Neural progenitor cell (in vitro differentiated cells): Measurements from ENCODE around the gene PCDHA2.
A peak's percentile ranks its signal among the peaks of the same experiment; 100 is the strongest.

Source experiments
- EZH2 ChIP-seq: fragments of 200-600 bp; sonication (generic); IDR thresholded peaks from 2 replicates; pipeline ENCODE4 v1.6.1; 2017; ENCODE audit warnings: antibody characterized with exemption, mild to moderate bottlenecking, moderate library complexity
- EZH2phosphoT487 ChIP-seq: fragments of 200-600 bp; sonication (generic); IDR thresholded peaks from 2 replicates; pipeline ENCODE4 v1.6.1; 2017; ENCODE audit warnings: antibody characterized with exemption
- TF ChIP-seq, protein P1 (sequence below): fragments of 200-600 bp; sonication (generic); IDR thresholded peaks from 2 replicates; pipeline ENCODE4 v1.5.1; 2017; ENCODE audit warnings: antibody characterized with exemption, mild to moderate bottlenecking

DNA sequence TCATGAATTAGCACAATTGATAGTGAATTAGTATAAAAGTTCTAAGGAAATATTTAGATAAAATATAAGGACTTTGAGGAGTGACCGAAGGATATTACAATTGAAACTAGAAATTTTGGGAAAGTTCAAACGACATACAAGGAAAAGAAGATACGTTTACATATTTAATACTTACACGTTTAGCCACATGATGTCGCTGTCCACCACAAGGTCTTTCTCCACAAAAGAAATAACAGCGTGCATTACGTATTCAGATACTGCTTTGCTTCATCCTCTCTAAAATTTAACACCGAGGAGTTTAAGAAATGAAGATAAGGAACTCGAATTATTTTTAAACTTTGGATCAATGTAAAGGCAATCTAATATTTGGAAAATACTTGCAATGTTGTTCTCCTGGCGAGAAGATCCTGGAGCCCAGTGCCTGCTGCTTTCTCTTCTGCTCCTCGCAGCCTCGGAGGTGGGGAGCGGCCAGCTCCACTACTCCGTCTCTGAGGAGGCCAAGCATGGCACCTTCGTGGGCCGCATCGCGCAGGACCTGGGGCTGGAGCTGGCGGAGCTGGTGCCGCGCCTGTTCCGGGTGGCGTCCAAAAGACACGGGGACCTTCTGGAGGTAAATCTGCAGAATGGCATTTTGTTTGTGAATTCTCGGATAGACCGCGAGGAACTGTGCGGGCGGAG lies 6.3 kb downstream of the PCDHA2 start, which contains the start of gene PCDHA3:
- TF ChIP-seq, protein P1, sequence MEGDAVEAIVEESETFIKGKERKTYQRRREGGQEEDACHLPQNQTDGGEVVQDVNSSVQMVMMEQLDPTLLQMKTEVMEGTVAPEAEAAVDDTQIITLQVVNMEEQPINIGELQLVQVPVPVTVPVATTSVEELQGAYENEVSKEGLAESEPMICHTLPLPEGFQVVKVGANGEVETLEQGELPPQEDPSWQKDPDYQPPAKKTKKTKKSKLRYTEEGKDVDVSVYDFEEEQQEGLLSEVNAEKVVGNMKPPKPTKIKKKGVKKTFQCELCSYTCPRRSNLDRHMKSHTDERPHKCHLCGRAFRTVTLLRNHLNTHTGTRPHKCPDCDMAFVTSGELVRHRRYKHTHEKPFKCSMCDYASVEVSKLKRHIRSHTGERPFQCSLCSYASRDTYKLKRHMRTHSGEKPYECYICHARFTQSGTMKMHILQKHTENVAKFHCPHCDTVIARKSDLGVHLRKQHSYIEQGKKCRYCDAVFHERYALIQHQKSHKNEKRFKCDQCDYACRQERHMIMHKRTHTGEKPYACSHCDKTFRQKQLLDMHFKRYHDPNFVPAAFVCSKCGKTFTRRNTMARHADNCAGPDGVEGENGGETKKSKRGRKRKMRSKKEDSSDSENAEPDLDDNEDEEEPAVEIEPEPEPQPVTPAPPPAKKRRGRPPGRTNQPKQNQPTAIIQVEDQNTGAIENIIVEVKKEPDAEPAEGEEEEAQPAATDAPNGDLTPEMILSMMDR = peak; percentile 4
- TF ChIP-seq EZH2 = no peak
- no peak for TF ChIP-seq EZH2phosphoT487
